Heart left ventricle (tissue), 16 donors: ENCODE data around the gene SPTBN4. TPM values are rescaled to one million over a fixed set of nuclear protein-coding genes. Genes with fewer than 3 reads are reported as not detected.

Experiments
- ATAC-seq, 4 donors: fragments of 200-7000 bp; cut with Tn5 transposase; one replicate each; pipeline ENCODE4 v1.9.1; 2020 to 2022; ENCODE audit warnings: moderate library complexity in 4 of 4, mild to moderate bottlenecking in 3 of 4, moderate number of reproducible peaks in 1 of 4
- DNase-seq, 5 donors: peaks; one replicate each; pipeline ENCODE4 v3.0.0-alpha.2; 2020
- H3K27ac ChIP-seq, 12 donors: fragments of 200-600 bp; sonication (generic) in 4 of 12; one replicate each; pipeline versions ENCODE4 v1.5.0 to v1.8.0; 2016 to 2022; ENCODE audit warnings: mild to moderate bottlenecking in 2 of 12
- H3K27me3 ChIP-seq, 9 donors: fragments of 200-600 bp; sonication (generic) in 2 of 9; one replicate each; pipeline versions ENCODE4 v1.5.1 to v1.8.0; 2016 to 2022; ENCODE audit warnings: mild to moderate bottlenecking in 3 of 9
- H3K36me3 ChIP-seq, 9 donors: fragments of 200-600 bp; sonication (generic) in 2 of 9; one replicate each; pipeline versions ENCODE4 v1.5.0 to v1.8.0; 2018 to 2022; ENCODE audit warnings: mild to moderate bottlenecking in 2 of 9
- H3K4me1 ChIP-seq, 12 donors: fragments of 200-600 bp; sonication (generic) in 4 of 12; one replicate each; pipeline versions ENCODE4 v1.5.0 to v1.8.0; 2016 to 2022; ENCODE audit warnings: mild to moderate bottlenecking in 3 of 12
- H3K4me3 ChIP-seq, 12 donors: fragments of 200-600 bp; sonication (generic) in 4 of 12; one replicate each; pipeline versions ENCODE4 v1.5.0 to v1.8.0; 2017 to 2022; ENCODE audit warnings: mild to moderate bottlenecking in 9 of 12, moderate library complexity in 4 of 12
- H3K9me3 ChIP-seq, 12 donors: fragments of 200-600 bp; sonication (generic) in 4 of 12; one replicate each; pipeline versions ENCODE4 v1.5.0 to v1.8.0; 2016 to 2022; ENCODE audit warnings: mild to moderate bottlenecking in 1 of 12
- POLR2A ChIP-seq, 2 donors: fragments of 450-650 bp; IDR thresholded peaks; one replicate each; pipeline ENCODE4 v1.6.1; 2017; ENCODE audit warnings: antibody characterized with exemption in 2 of 2, mild to moderate bottlenecking in 2 of 2, moderate library complexity in 2 of 2
- WGBS, 4 donors: extraction: QIAGEN DNeasy Blood & Tissue Kit in 2 of 4; methylation state at CpG; one replicate each; pipeline versions ENCODE4 v1.1.5 to v1.1.7; 2013 to 2018; 5-methylcytosine and 5-hydroxymethylcytosine counted together
- intact Hi-C, 10 donors: fragments of 100-400 bp; cut with DNase I; formaldehyde crosslinking; loops; one replicate each; pipeline versions ENCODE4 v1.11.1 to v1.14.2; 2022
- polyA plus RNA-seq, 2 donors: library from polyadenylated mRNA; stranded (reverse); fragments of 200-250 nt; gene quantifications; one replicate each; pipeline ENCODE4 v1.2.3, GENCODE V29; 2013
- total RNA-seq, 9 donors: library from RNA; depleted of rRNA in 2 of 9; stranded (reverse); fragments of >200 nt in 2 of 9; fragmentation: NEBNext Ultra II Directional in 3 of 9; extraction: Animal tissue kit (Norgen Biotek cat#: 25700) in 3 of 9; gene quantifications; one replicate each; pipeline versions ENCODE4 v1.1.0 to v1.2.4, GENCODE V29; 2016 to 2023
- TF ChIP-seq, protein P1 (sequence below), 12 donors: fragments of 200-600 bp; sonication (generic) in 4 of 12; IDR thresholded peaks; one replicate each; pipeline versions ENCODE4 v1.5.0 to v1.8.0; 2018 to 2022; ENCODE audit warnings: antibody characterized with exemption in 12 of 12, mild to moderate bottlenecking in 5 of 12
- donor health status: ischemic (EF 13 %, LVEDD 7.1; RV severe dilation, severe dysfunction).
- donor health status: healthy with polysubstance abuse.
- donor health status: DM: no; HTN: yes; CAD: no.
- donor health status: DM: no; HTN: no; CAD: no.
- donor health status: ischemic (EF 25% LVEDD 6.9; RV normal size, moderate dysfunction).
- donor health status: ischemic (EF 25% LVEDD 5.7; RV mildly dilated, moderate dysfunction).
- donor health status: healthy.
- donor health status: DM: yes; HTN: yes; CAD: no.
- donor health status: ischemic (EF 35%, LVEDD 5.7; RV mildly dilated, moderate dysfunction).
- donor health status: nonischemic (EF 11% LVEDD 7.7; RV severe dilation, severe dysfunction).
- donor health status: DM: yes; HTN: yes; CAD: no.
- donor health status: PGD.
- donor health status: ischemic (EF 29% LVEDD 5.4; RV normal size, mild dysfunction).
- donor health status: nonischemic (EF 23%, LVEDD 6.1; RV moderate dilation, normal function).

SPTBN4 gene
- total and polyA plus RNA-seq, 11 donors: 1.9 to 8.7 (median 4.2) TPM

DNA sequence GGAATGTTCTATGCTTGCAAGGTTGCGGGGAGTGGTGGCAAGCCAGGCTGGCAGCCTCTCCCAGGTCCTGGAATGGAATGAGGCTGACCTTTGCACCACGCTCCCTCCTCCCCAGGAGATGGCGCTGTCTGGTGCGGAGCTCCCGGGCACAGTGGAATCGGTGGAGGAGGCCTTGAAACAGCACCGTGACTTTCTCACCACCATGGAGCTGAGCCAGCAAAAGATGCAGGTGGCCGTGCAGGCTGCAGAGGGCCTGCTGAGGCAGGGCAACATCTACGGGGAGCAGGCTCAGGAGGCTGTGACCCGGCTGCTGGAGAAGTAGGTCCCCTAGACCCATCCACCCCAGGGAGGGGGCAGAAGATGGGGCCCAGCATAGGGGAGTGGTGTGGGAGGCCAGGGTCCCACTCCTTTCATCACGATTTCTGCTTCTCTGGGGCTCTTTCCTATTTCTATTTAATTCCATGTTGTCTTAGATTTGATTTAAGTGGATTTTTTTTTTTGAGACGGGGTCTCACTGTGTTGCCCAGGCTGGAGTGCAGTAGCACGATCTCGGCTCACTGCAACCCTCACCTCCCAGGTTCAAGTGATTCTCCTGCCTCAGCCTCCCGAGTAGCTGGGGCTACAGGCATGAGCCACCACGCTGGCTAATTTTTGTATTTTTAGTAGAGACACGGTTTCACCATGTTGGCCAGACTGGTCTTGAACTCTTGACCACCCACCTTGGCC is 56.7 kb downstream of the SPTBN4 start:
- Histone ChIP-seq H3K27ac (no peak overlapping the region), H3K4me1 (peaks cover 0 to 11% (median 0%) of the 10 kb centered on the region in 12 donors), H3K36me3 (no peaks in the 10 kb centered on the region), H3K27me3 (peaks cover 0 to 23% (median 0%) of the 10 kb centered on the region in 9 donors), H3K9me3 (no peaks in the 10 kb centered on the region), H3K4me3 (no peak overlapping the region)
- no peak for TF ChIP-seq POLR2A (IDR thresholded peaks at IDR 0.05)
- TF ChIP-seq, protein P1, sequence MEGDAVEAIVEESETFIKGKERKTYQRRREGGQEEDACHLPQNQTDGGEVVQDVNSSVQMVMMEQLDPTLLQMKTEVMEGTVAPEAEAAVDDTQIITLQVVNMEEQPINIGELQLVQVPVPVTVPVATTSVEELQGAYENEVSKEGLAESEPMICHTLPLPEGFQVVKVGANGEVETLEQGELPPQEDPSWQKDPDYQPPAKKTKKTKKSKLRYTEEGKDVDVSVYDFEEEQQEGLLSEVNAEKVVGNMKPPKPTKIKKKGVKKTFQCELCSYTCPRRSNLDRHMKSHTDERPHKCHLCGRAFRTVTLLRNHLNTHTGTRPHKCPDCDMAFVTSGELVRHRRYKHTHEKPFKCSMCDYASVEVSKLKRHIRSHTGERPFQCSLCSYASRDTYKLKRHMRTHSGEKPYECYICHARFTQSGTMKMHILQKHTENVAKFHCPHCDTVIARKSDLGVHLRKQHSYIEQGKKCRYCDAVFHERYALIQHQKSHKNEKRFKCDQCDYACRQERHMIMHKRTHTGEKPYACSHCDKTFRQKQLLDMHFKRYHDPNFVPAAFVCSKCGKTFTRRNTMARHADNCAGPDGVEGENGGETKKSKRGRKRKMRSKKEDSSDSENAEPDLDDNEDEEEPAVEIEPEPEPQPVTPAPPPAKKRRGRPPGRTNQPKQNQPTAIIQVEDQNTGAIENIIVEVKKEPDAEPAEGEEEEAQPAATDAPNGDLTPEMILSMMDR (IDR thresholded peaks at IDR 0.05): peak in 10 of 12 donors; percentile 22 to 62 (median 46)
- peak in 2 of 5 donors; percentile 44 to 48 for DNase-seq
- intact Hi-C loops: loop anchor here in 7 of 10 donors (5.0 to 10.0 kb wide), 4 partner anchors 59 to 219 kb away; partner anchors contain the start of genes BLVRB (in 2 of the 7) and SPTBN4 (in 2 of the 7)
- peak in 3 of 4 donors; percentile 56 to 77 (median 62) for ATAC-seq
- 47 to 56% (median 50%) methylated on average over 16 to 17 of the region's 17 CpGs for WGBS, 4 donors

DNA sequence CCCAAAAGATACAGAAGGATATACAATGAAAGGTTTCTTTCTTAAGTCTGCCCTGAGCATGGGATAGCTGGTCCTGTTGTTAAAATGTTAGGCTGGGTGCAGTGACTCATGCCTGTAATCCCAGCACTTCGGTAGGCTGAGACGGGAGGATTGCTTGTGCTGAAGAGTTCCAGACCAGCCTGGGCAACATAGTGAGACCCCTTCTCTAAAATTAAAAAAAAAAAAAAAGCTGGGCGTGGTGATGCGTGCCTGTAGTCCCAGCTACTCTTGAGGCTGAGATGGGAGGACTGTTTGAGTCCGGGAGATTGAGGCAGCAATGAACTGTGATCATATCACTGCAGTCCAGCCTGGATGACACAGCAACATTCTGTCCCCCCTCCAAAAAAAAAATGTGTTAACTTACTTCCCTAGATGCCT is 57.3 kb downstream of the SPTBN4 start:
- no peaks in the 10 kb centered on the region for H3K36me3 ChIP-seq
- intact Hi-C loops: loop anchor here in 7 of 10 donors (5.0 to 10.0 kb wide), 4 partner anchors 59 to 219 kb away; partner anchors contain the start of genes BLVRB (in 2 of the 7) and SPTBN4 (in 2 of the 7)
- DNase-seq: no peak
- H3K27ac ChIP-seq: no peak overlapping the region
- H3K9me3 ChIP-seq: no peaks in the 10 kb centered on the region
- whole genome bisulfite sequencing, 4 donors: 72 to 86% (median 81%) methylated on average over 5 of the region's 5 CpGs
- peaks cover 0 to 17% (median 0%) of the 10 kb centered on the region in 9 donors for H3K27me3 ChIP-seq
- H3K4me3 ChIP-seq: no peak overlapping the region
- H3K4me1 ChIP-seq: peaks cover 0 to 11% (median 0%) of the 10 kb centered on the region in 12 donors
- TF ChIP-seq POLR2A (IDR thresholded peaks at IDR 0.05): no peak
- ATAC-seq: no peak

DNA sequence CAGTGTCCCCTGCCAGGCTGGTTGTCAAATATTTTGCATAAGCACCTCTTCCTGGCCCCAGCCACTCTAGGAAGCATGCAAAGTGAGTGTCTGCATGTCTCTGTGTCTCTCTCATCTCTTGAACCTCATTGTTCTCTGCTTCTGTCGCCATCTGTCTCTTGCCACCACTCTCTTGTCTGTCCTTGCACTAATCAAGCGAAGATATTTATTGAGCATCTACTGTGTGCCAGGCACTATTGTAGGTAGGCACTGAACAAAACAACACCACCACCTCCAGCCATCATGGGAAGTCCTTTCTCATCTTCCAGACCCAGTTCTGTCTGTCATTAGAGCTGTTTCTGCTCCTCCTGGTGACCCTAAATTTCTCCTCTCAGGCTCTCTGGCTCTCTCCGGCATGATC is 57.9 kb downstream of the SPTBN4 start:
- WGBS, 4 donors: 90 to 96% (median 92%) methylated on average over 3 of the region's 3 CpGs
- Histone ChIP-seq H3K27me3 (peaks cover 0 to 13% (median 0%) of the 10 kb centered on the region in 9 donors), H3K27ac (no peak overlapping the region), H3K4me1 (peaks cover 0 to 10% (median 3%) of the 10 kb centered on the region in 12 donors), H3K4me3 (no peak overlapping the region), H3K36me3 (no peaks in the 10 kb centered on the region), H3K9me3 (no peaks in the 10 kb centered on the region)
- ATAC-seq: no peak
- DNase-seq: no peak
- no peak for TF ChIP-seq POLR2A (IDR thresholded peaks at IDR 0.05)
- TF ChIP-seq, protein P1 (IDR thresholded peaks at IDR 0.05): no peak
- intact Hi-C loops: loop anchor here in 8 of 10 donors (5.0 to 10.0 kb wide), 9 partner anchors 53 to 220 kb away; partner anchors contain the start of genes BLVRB (in 3 of the 8), SPTBN4 (in 3 of the 8) and SHKBP1 (in 1 of the 8)

DNA sequence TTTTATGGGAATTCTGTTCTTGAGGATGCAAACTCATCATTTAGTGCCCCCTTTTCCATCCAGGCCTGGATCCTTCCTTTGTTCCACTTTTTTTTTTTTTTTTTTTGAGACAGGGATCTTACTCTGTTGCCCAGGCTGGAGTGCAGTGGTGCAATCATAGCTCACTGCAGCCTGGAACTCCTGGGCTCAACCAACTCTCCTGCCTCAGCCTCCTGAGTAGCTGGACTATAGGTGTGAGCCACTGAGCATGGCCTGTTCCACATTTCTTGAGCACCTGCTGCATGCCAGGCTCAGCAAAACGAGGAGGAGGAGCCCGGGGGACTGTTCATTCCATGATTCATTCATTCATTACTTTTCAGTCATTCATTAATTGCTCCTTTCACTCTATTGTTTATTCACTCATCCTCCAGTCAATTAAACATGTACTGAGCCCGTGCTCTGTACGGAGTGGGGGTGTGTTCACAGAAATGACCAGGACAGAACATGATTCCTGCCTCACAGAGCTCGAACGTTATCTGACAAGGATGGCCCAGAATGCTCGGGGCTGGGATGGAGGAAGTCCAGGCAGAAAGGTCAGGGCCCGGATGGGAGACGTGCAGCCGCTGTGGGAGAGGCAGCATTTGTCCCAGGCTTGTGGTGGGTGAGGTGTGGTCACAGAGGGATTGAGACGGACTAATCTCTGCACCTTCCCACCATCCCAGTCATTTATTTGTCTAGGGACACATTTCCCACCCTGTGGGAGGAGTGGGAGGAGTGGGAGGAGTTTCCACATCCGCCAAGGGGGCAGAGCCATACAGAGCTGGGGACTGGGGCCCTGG is 58.6 kb downstream of the SPTBN4 start:
- H3K27me3 ChIP-seq: peaks cover 0 to 10% (median 0%) of the 10 kb centered on the region in 9 donors
- ATAC-seq: no peak
- peaks cover 0 to 16% (median 8%) of the 10 kb centered on the region in 12 donors for H3K4me1 ChIP-seq
- no peaks in the 10 kb centered on the region for H3K9me3 ChIP-seq
- no peak overlapping the region for H3K4me3 ChIP-seq
- intact Hi-C loops: loop anchor here in 8 of 10 donors (5.0 to 10.0 kb wide), 8 partner anchors 52 to 221 kb away; partner anchors contain the start of genes BLVRB (in 3 of the 8), SPTBN4 (in 3 of the 8) and SHKBP1 (in 1 of the 8)
- no peak overlapping the region for H3K27ac ChIP-seq
- WGBS, 4 donors: 46 to 58% (median 50%) methylated on average over 12 of the region's 12 CpGs
- TF ChIP-seq POLR2A (IDR thresholded peaks at IDR 0.05): no peak
- TF ChIP-seq, protein P1 (IDR thresholded peaks at IDR 0.05): no peak
- H3K36me3 ChIP-seq: no peaks in the 10 kb centered on the region
- DNase-seq: no peak
